ENCODE results near the gene WWC2.

The WWC2 gene

GRCh38 chr4:183354219-183354618 is 255.2 kb downstream of the WWC2 start:
- DNase-seq (ENCODE audit: low read depth): no peak

- DNase-seq (ENCODE audit: low read depth): no peak
These were observed 256.3 kb downstream of the WWC2 start for GRCh38 chr4:183355405-183355804.

GRCh38 chr4:183356173-183356830 is 257.2 kb downstream of the WWC2 start:
- no peak for DNase-seq (ENCODE audit: low read depth)

- DNase-seq (ENCODE audit: low read depth): no peak
These were observed 258.0 kb downstream of the WWC2 start for GRCh38 chr4:183356931-183357675.

GRCh38 chr4:183358215-183358755 is 259.2 kb downstream of the WWC2 start:
- DNase-seq (ENCODE audit: low read depth): no peak

GRCh38 chr4:183360161-183360919 is 261.3 kb downstream of the WWC2 start:
- DNase-seq (ENCODE audit: low read depth): no peak

GRCh38 chr4:183362036-183362435 is 263.0 kb downstream of the WWC2 start:
- DNase-seq (ENCODE audit: low read depth): no peak

GRCh38 chr4:183362916-183363542 is 264.0 kb downstream of the WWC2 start:
- DNase-seq (ENCODE audit: low read depth): no peak

- no peak for DNase-seq (ENCODE audit: low read depth)
These were observed 265.0 kb downstream of the WWC2 start for GRCh38 chr4:183364025-183364424.

- no peak for DNase-seq (ENCODE audit: low read depth)
These were observed 267.3 kb downstream of the WWC2 start for GRCh38 chr4:183366206-183366835.

GRCh38 chr4:183369073-183369472 is 270.0 kb downstream of the WWC2 start:
- DNase-seq (ENCODE audit: low read depth): no peak
